PC-9 (cell line): ENCODE data around the gene LHFPL2. TPM values are rescaled to one million over a fixed set of nuclear protein-coding genes. Genes with fewer than 3 reads are reported as not detected.
"Not testable (repeated sequence)": the region's sequence is repeated elsewhere in the genome, so short reads cannot be mapped to it uniquely, and the experiment has no call there.

Experiments
- BruUV-seq: library from RNA; stranded (reverse); fragments of 400-500 nt; replicated peaks from 2 replicates; lab custom pipeline; 2021; lab: Mats Ljungman, UMichigan
- CTCF ChIA-PET: fragments of 300-600 bp; sonication (Branson Sonifier 250); formaldehyde crosslinking; loops from one replicate; lab custom pipeline; 2022; ENCODE audit warnings: antibody characterized with exemption; lab: Charles Lee
- POLR2A ChIA-PET: fragments of 300-600 bp; sonication (Branson Sonifier 250); formaldehyde crosslinking; loops from one replicate; lab custom pipeline; 2022; ENCODE audit warnings: antibody characterized with exemption; ENCODE audit not compliant: unreplicated experiment; lab: Charles Lee
- DNase-seq, 2 experiments: peaks; one replicate each; pipeline versions ENCODE4 v3.0.0 to v3.0.0-alpha.2; 2015 to 2022; ENCODE audit warnings: mixed read lengths in 1 of 2
- H2AFZ ChIP-seq: fragments of 200-600 bp; sonication (generic); 2 replicates; pipeline ENCODE4 v1.8.1; 2017; ENCODE audit warnings: antibody characterized with exemption
- H3F3A ChIP-seq: fragments of 200-600 bp; sonication (generic); 2 replicates; pipeline ENCODE4 v1.8.1; 2017; ENCODE audit warnings: antibody characterized with exemption, mild to moderate bottlenecking, low read depth; ENCODE audit not compliant: insufficient read depth
- H3K27ac ChIP-seq: fragments of 200-600 bp; sonication (generic); 2 replicates; pipeline ENCODE4 v1.6.1; 2016; ENCODE audit warnings: mixed run types
- H3K27me3 ChIP-seq: fragments of 200-600 bp; sonication (generic); 2 replicates; pipeline ENCODE4 v1.6.1; 2016; ENCODE audit warnings: low read depth, mixed run types; ENCODE audit not compliant: insufficient read depth
- H3K36me3 ChIP-seq: fragments of 200-600 bp; sonication (generic); 2 replicates; pipeline ENCODE4 v1.6.1; 2016; ENCODE audit warnings: low read depth, mixed run types
- H3K4me1 ChIP-seq: fragments of 200-600 bp; sonication (generic); replicated peaks from 2 replicates; pipeline ENCODE4 v1.6.1; 2016; ENCODE audit warnings: mixed run types; ENCODE audit not compliant: insufficient read depth
- H3K4me2 ChIP-seq: fragments of 200-600 bp; sonication (generic); 2 replicates; pipeline ENCODE4 v1.6.1; 2017; ENCODE audit warnings: mixed run types
- H3K4me3 ChIP-seq: fragments of 200-600 bp; sonication (generic); 2 replicates; pipeline ENCODE4 v1.6.1; 2016; ENCODE audit warnings: mixed run types
- H3K79me2 ChIP-seq: fragments of 200-600 bp; sonication (generic); 2 replicates; pipeline ENCODE4 v1.6.1; 2017; ENCODE audit warnings: low read depth, mixed run types
- H3K9me2 ChIP-seq: fragments of 200-600 bp; sonication (generic); 2 replicates; pipeline ENCODE4 v1.8.1; 2017; ENCODE audit warnings: mild to moderate bottlenecking; ENCODE audit not compliant: insufficient read depth
- H3K9me3 ChIP-seq: fragments of 200-600 bp; sonication (generic); 2 replicates; pipeline ENCODE4 v1.8.1; 2016; ENCODE audit warnings: low read depth; ENCODE audit not compliant: insufficient read depth
- H4K20me1 ChIP-seq: fragments of 200-600 bp; sonication (generic); 2 replicates; pipeline ENCODE4 v1.8.1; 2017; ENCODE audit not compliant: insufficient read depth
- EZH2 ChIP-seq: fragments of 200-600 bp; sonication (generic); IDR thresholded peaks from 2 replicates; pipeline ENCODE4 v1.8.0; 2017; ENCODE audit warnings: antibody characterized with exemption, low read depth
- intact Hi-C: fragments of 100-400 bp; cut with micrococcal nuclease; formaldehyde crosslinking; loops from one replicate; pipeline ENCODE4 v1.10.0; 2022; ENCODE audit not compliant: unreplicated experiment
- total RNA-seq: library from RNA; stranded (reverse); gene quantifications from 2 replicates; pipeline ENCODE4 v1.2.3, GENCODE V29; 2021
- TF ChIP-seq, protein P1 (sequence below): fragments of 200-600 bp; sonication (generic); conservative IDR thresholded peaks from 2 replicates; pipeline ENCODE4 v1.6.1; 2017; ENCODE audit warnings: mixed run types, antibody characterized with exemption, mild to moderate bottlenecking, moderate library complexity

LHFPL2 gene
- total RNA-seq, 1 experiment from 2014 or later, result 10.1 TPM

DNA sequence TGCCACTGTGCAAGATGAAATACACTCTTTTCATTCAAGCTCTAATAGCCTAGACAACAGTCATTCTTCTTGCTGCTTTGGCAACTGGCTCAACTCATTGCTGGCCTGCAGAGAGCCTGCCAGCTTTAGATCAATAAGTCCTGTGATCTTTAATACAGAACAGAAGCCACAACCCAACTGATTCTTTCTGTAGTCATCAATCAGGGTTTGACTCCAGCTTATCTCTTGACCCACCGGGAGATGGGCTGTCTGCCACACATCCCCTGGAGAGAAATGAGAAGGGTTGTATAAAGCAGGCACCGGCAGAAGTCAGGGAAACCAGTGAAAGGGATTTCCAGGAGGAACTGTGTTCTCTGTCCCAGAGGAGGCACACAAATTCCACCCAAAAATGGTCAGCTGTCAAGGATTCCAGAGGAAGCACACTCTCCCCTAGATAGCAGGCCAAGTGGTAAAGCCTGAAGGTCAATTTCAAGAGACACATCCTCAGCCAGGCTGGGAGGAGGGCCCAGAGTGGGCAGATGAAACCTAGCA, 24.5 kb downstream of the LHFPL2 start:
- no peak overlapping the region for H3K27ac ChIP-seq
- ChIA-PET POLR2A (no interaction called here), CTCF (no interaction called here)
- H3K79me2 ChIP-seq, result peaks cover 3% of the 10 kb centered on the region; the same call in 1 of the 2 replicates
- H3K9me3 ChIP-seq, result no peaks in the 10 kb centered on the region
- H4K20me1 ChIP-seq, result no peaks in the 10 kb centered on the region
- H3K4me2 ChIP-seq, result no peak overlapping the region
- H3K4me1 ChIP-seq, result peaks cover 7% of the 10 kb centered on the region; the same call in 1 of the 2 replicates
- no TSS peak for BruUV-seq
- H3K27me3 ChIP-seq, result no peaks in the 10 kb centered on the region
- no peak overlapping the region for H2AFZ ChIP-seq
- TF ChIP-seq, protein P1, sequence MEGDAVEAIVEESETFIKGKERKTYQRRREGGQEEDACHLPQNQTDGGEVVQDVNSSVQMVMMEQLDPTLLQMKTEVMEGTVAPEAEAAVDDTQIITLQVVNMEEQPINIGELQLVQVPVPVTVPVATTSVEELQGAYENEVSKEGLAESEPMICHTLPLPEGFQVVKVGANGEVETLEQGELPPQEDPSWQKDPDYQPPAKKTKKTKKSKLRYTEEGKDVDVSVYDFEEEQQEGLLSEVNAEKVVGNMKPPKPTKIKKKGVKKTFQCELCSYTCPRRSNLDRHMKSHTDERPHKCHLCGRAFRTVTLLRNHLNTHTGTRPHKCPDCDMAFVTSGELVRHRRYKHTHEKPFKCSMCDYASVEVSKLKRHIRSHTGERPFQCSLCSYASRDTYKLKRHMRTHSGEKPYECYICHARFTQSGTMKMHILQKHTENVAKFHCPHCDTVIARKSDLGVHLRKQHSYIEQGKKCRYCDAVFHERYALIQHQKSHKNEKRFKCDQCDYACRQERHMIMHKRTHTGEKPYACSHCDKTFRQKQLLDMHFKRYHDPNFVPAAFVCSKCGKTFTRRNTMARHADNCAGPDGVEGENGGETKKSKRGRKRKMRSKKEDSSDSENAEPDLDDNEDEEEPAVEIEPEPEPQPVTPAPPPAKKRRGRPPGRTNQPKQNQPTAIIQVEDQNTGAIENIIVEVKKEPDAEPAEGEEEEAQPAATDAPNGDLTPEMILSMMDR, result no peak
- TF ChIP-seq EZH2, result no peak
- peaks cover 13% of the 10 kb centered on the region; the same call in 1 of the 2 replicates for H3K36me3 ChIP-seq
- no peak for DNase-seq
- H3F3A ChIP-seq, result peaks cover 3% of the 10 kb centered on the region; the same call in 1 of the 2 replicates
- H3K9me2 ChIP-seq, result no peaks in the 10 kb centered on the region
- no peak overlapping the region for H3K4me3 ChIP-seq
- intact Hi-C loops, result no loop called here

GRCh38 chr5:78622302-78622971, 26.1 kb downstream of the LHFPL2 start:
- CTCF ChIA-PET, result no interaction called here
- H3K9me3 ChIP-seq, result no peaks in the 10 kb centered on the region
- intact Hi-C loops, result no loop called here
- H3F3A ChIP-seq, result no peaks in the 10 kb centered on the region
- TF ChIP-seq, protein P1, result no peak
- TF ChIP-seq EZH2, result no peak
- no peak overlapping the region for H3K4me3 ChIP-seq
- H3K9me2 ChIP-seq, result no peaks in the 10 kb centered on the region
- no TSS peak for BruUV-seq
- H3K27ac ChIP-seq, result no peak overlapping the region
- no peak overlapping the region for H2AFZ ChIP-seq
- 0 out of 2 replicates have a peak, but pooled peaks cover 3% of the 10 kb centered on the region for H3K79me2 ChIP-seq
- H3K4me2 ChIP-seq, result no peak overlapping the region
- POLR2A ChIA-PET, result no interaction called here
- H3K36me3 ChIP-seq, result peaks cover 21% of the 10 kb centered on the region; the same call in 1 of the 2 replicates
- no peaks in the 10 kb centered on the region for H3K27me3 ChIP-seq
- no peaks in the 10 kb centered on the region for H3K4me1 ChIP-seq
- H4K20me1 ChIP-seq, result no peaks in the 10 kb centered on the region
- no peak for DNase-seq

DNA sequence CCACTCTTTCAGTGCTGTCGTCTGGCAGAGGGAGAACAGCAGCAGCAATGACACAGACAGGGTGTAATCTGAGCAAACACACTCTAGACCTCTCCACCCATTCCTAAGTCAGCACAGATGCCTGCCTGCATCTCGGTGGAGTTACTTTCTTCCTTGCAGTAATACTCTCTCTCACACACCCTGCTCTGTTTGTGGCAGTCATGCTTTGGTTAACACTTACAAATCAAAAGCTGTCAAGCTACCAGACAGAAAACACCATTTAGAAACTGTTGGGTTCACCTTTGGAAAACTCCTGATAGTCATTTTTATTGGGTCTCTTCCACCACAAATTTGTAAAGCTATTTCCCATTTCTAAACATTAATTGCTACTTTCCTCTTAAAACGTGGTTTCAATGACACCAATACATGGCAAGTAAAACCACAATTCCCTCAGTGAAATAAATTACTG, 27.3 kb downstream of the LHFPL2 start:
- no peak overlapping the region for H3K4me3 ChIP-seq
- ChIA-PET POLR2A (no interaction called here), CTCF (no interaction called here)
- H3K27me3 ChIP-seq, result no peaks in the 10 kb centered on the region
- peaks cover 7% of the 10 kb centered on the region; the same call in 1 of the 2 replicates for H3F3A ChIP-seq
- no peaks in the 10 kb centered on the region for H3K9me2 ChIP-seq
- H2AFZ ChIP-seq, result no peak overlapping the region
- intact Hi-C loops, result no loop called here
- peaks cover 21% of the 10 kb centered on the region; the same call in 1 of the 2 replicates for H3K36me3 ChIP-seq
- no peaks in the 10 kb centered on the region for H3K9me3 ChIP-seq
- H3K4me1 ChIP-seq, result peaks cover 6% of the 10 kb centered on the region; the same call in 1 of the 2 replicates
- no TSS peak for BruUV-seq
- H3K4me2 ChIP-seq, result no peak overlapping the region
- H4K20me1 ChIP-seq, result no peaks in the 10 kb centered on the region
- TF ChIP-seq EZH2, result no peak
- TF ChIP-seq, protein P1, result no peak
- H3K79me2 ChIP-seq, result 0 out of 2 replicates have a peak, but pooled peaks cover 3% of the 10 kb centered on the region
- H3K27ac ChIP-seq, result no peak overlapping the region
- DNase-seq, result no peak

- H3K27me3 ChIP-seq, H3K4me2 ChIP-seq, H3K9me3 ChIP-seq, H3K9me2 ChIP-seq, intact Hi-C loops, H3K27ac ChIP-seq, H2AFZ ChIP-seq, H3K79me2 ChIP-seq, H4K20me1 ChIP-seq, DNase-seq, CTCF ChIA-PET, BruUV-seq, POLR2A ChIA-PET, H3K4me3 ChIP-seq: not testable (repeated sequence)
- peaks cover 17% of the 10 kb centered on the region for H3F3A ChIP-seq
- peaks cover 17% of the 10 kb centered on the region for H3K4me1 ChIP-seq
- peaks cover 21% of the 10 kb centered on the region; the same call in 1 of the 2 replicates for H3K36me3 ChIP-seq
Measured at GRCh38 chr5:78620119-78620518, 28.5 kb downstream of the LHFPL2 start.
